K562 (cell line): ENCODE data around the gene CYB5RL. TPM values are rescaled to one million over a fixed set of nuclear protein-coding genes. Genes with fewer than 3 reads are reported as not detected.

Experiments used
- ATAC-seq: fragments of 200-7000 bp; cut with Tn5 transposase; 3 replicates; pipeline ENCODE4 v1.9.1; 2020; ENCODE audit warnings: moderate library complexity
- BruUV-seq: library from RNA; stranded (reverse); fragments of 400-500 nt; replicated peaks from 2 replicates; lab custom pipeline; 2021; lab: Mats Ljungman, UMichigan
- CTCF ChIA-PET: fragments of 300-600 bp; formaldehyde crosslinking; extraction: SDS; loops from one replicate; lab custom pipeline; 2021; ENCODE audit warnings: low intra/inter-chr PET ratio; lab: Yijun Ruan, JAX
- POLR2A ChIA-PET: fragments of 300-600, 350-650 bp; sonication (Branson Sonifier 250); formaldehyde crosslinking; extraction: SDS; loops from one replicate; lab custom pipeline; 2021; ENCODE audit warnings: antibody characterized with exemption, inconsistent platforms; lab: Yijun Ruan, JAX
- DNase-seq, 4 experiments: peaks; one replicate each; pipeline versions ENCODE4 v3.0.0 to v3.0.0-alpha.2; 2011 to 2018; ENCODE audit warnings: low spot score in 3 of 4, mixed read lengths in 3 of 4; ENCODE audit errors: extremely low read depth in 1 of 4
- FAIRE-seq: peaks from 2 replicates; lab custom pipeline; 2011; peaks lifted over from hg19 to GRCh38; lab: Jason Lieb, UNC
- H2AFZ ChIP-seq: 2 replicates; pipeline ENCODE4 v1.6.0; 2011; ENCODE audit warnings: low read depth, low read length, control low read depth, inconsistent platforms
- H3K27ac ChIP-seq: fragments of 200-600 bp; 3 replicates; pipeline ENCODE4 v1.8.0; 2011; ENCODE audit warnings: low read depth, mild to moderate bottlenecking, control low read depth, inconsistent platforms, low read length, moderate library complexity, mixed read lengths; ENCODE audit errors: extremely low read depth
- H3K27me3 ChIP-seq, 2 experiments: fragments of 300-600 bp in 1 of 2; 2 replicates in 1 of 2; 3 replicates in 1 of 2; pipeline versions ENCODE4 v1.6.0 to v1.8.0; 2011; ENCODE audit warnings: inconsistent platforms in 2 of 2, low read length in 2 of 2, mild to moderate bottlenecking in 1 of 2, mixed read lengths in 1 of 2, moderate library complexity in 1 of 2; ENCODE audit not compliant: control insufficient read depth in 2 of 2, insufficient read depth in 2 of 2
- H3K36me3 ChIP-seq: fragments of 300-600 bp; 3 replicates; pipeline ENCODE4 v1.8.0; 2011; ENCODE audit warnings: mild to moderate bottlenecking, low read length, inconsistent platforms; ENCODE audit not compliant: control insufficient read depth, insufficient read depth
- H3K4me1 ChIP-seq, 2 experiments: fragments of 200-600 bp in 1 of 2; replicated peaks in 1 of 2; 2 replicates in 1 of 2; 3 replicates in 1 of 2; pipeline versions ENCODE4 v1.5.1 to v1.8.0; 2011; ENCODE audit warnings: inconsistent platforms in 2 of 2, low read length in 2 of 2, mild to moderate bottlenecking in 1 of 2, mixed read lengths in 1 of 2, moderate library complexity in 1 of 2; ENCODE audit not compliant: control insufficient read depth in 2 of 2, insufficient read depth in 2 of 2
- H3K4me2 ChIP-seq: 2 replicates; pipeline ENCODE4 v1.6.1; 2011; ENCODE audit warnings: low read length, control low read depth, inconsistent platforms, mixed read lengths; ENCODE audit not compliant: insufficient read depth
- H3K4me3 ChIP-seq: fragments of 200-600 bp; sonication (generic), shearing (Covaris generic); 2 replicates; pipeline ENCODE4 v1.5.1; 2016; ENCODE audit warnings: control low read depth, inconsistent platforms
- H3K79me2 ChIP-seq: fragments of 200-600 bp; 3 replicates; pipeline ENCODE4 v1.8.0; 2011; ENCODE audit warnings: low read length, inconsistent platforms; ENCODE audit not compliant: control insufficient read depth, insufficient read depth
- H3K9ac ChIP-seq, 2 experiments: 2 replicates each; pipeline versions ENCODE4 v1.6.0 to v1.6.1; 2011; ENCODE audit warnings: low read depth in 2 of 2, low read length in 2 of 2, control low read depth in 1 of 2, inconsistent platforms in 1 of 2, mild to moderate bottlenecking in 1 of 2, mixed read lengths in 1 of 2; ENCODE audit not compliant: insufficient read depth in 1 of 2
- H3K9me1 ChIP-seq: one replicate; pipeline ENCODE4 v1.6.0; 2011; ENCODE audit warnings: inconsistent platforms, mild to moderate bottlenecking, low read length, moderate library complexity; ENCODE audit not compliant: control insufficient read depth, insufficient read depth
- H3K9me3 ChIP-seq: replicated peaks from 2 replicates; pipeline ENCODE4 v1.5.1; 2011; ENCODE audit warnings: low read depth, low read length, inconsistent platforms; ENCODE audit not compliant: control insufficient read depth, insufficient read depth
- H4K20me1 ChIP-seq: replicated peaks from 2 replicates; pipeline ENCODE4 v1.6.1; 2011; ENCODE audit warnings: low read length, inconsistent platforms, mixed read lengths; ENCODE audit not compliant: control insufficient read depth, insufficient read depth
- HMBOX1 ChIP-seq: sonication (generic); IDR thresholded peaks from 2 replicates; pipeline ENCODE4 v1.6.1; 2016
- NFE2L1 ChIP-seq: fragments of 450-650 bp; IDR thresholded peaks from 2 replicates; pipeline ENCODE4 v1.6.1; 2016; ENCODE audit warnings: missing genetic modification characterization, low read depth, mild to moderate bottlenecking, missing compliant biosample characterization, moderate library complexity, borderline replicate concordance
- PHF20 ChIP-seq: fragments of 450-650 bp; IDR thresholded peaks from 2 replicates; pipeline ENCODE4 v1.6.1; 2018; ENCODE audit not compliant: partially characterized antibody
- TAF1 ChIP-seq: IDR thresholded peaks from 2 replicates; pipeline ENCODE4 v1.6.1; 2011; ENCODE audit warnings: mild to moderate bottlenecking, low read length, moderate library complexity; ENCODE audit not compliant: insufficient read depth, control insufficient read depth, severe bottlenecking; ENCODE audit errors: extremely low read depth
- TAF15 ChIP-seq: fragments of 200-400 bp; formaldehyde crosslinking; IDR thresholded peaks from 2 replicates; pipeline ENCODE4 v1.6.1; 2017; ENCODE audit warnings: mild to moderate bottlenecking, low read depth, low read length, moderate library complexity
- ZC3H11A ChIP-seq: IDR thresholded peaks from 2 replicates; pipeline ENCODE4 v1.6.1; 2012; ENCODE audit warnings: low read depth, low read length, improper control_type of control experiment
- ZNF121 ChIP-seq: sonication (generic); formaldehyde crosslinking; conservative IDR thresholded peaks from 2 replicates; pipeline ENCODE4 v1.8.0; 2022; ENCODE audit warnings: missing genetic modification reagents
- ZNF592 ChIP-seq: fragments of 450-650 bp; IDR thresholded peaks from 2 replicates; pipeline ENCODE4 v1.6.1; 2017; ENCODE audit warnings: antibody characterized with exemption, mild to moderate bottlenecking
- WGBS: fragments of 100-300 bp; shearing (Covaris generic); methylation state at CpG from one replicate; pipeline ENCODE4 v1.1.6; 2016; ENCODE audit warnings: low coverage, mixed read lengths; ENCODE audit not compliant: insufficient coverage; ENCODE audit errors: missing lambda C conversion rate; 5-methylcytosine and 5-hydroxymethylcytosine counted together
- in situ Hi-C: fragments of 300-500 bp; cut with MboI; formaldehyde crosslinking; loops from 4 replicates; pipeline ENCODE4 v1.15.0; 2018; ENCODE audit warnings: inconsistent platforms, mixed read lengths
- intact Hi-C: fragments of 100-400 bp; cut with micrococcal nuclease; formaldehyde crosslinking; loops from 2 replicates; pipeline ENCODE4 v1.14.2; 2022
- polyA plus RNA-seq, 8 experiments: library from polyadenylated mRNA; depleted of rRNA in 4 of 8; stranded (reverse) in 5 of 8; unstranded in 3 of 8; fragments of >200 nt; fragmentation: Nextera tagmentation in 2 of 8; fragmentation: Illumina TruSeq in 1 of 8; extraction: Ambion mirVana in 2 of 8; extraction: Trizol in 1 of 8; gene quantifications; 2 replicates each; pipeline versions ENCODE4 v1.2.1 to v1.2.3, GENCODE V29; 2011 to 2014; ENCODE audit warnings: inconsistent platforms in 1 of 8, missing spikeins in 1 of 8
- total RNA-seq, 7 experiments: library from RNA; depleted of rRNA in 6 of 7; stranded (reverse); fragments of >200 nt in 6 of 7; fragmentation: Illumina TruSeq in 2 of 7; extraction: Trizol in 2 of 7; gene quantifications; 2 replicates each; pipeline versions ENCODE4 v1.2.1 to v1.2.3, GENCODE V29; 2011 to 2021; ENCODE audit warnings: low replicate concordance in 1 of 7
- TF ChIP-seq, protein P1 (sequence below): sonication (generic); formaldehyde crosslinking; IDR thresholded peaks from 2 replicates; pipeline ENCODE4 v1.8.0; 2023; ENCODE audit warnings: mild to moderate bottlenecking, missing genetic modification reagents

Gene CYB5RL
- total and polyA plus RNA-seq, 9 of the 15 experiments (the other 6 are each of a cell fraction or from before 2014, with no cell fraction given): 7.9 to 18.0 (median 11.2) TPM

- H2AFZ ChIP-seq: no peak overlapping the region
- H3K9me1 ChIP-seq: no peaks in the 10 kb centered on the region
- BruUV-seq: no TSS peak
- CTCF ChIA-PET: no interaction called here
- no peak overlapping the region for H3K9ac ChIP-seq
- TF ChIP-seq TAF1: no peak
- TF ChIP-seq NFE2L1 (tag): no peak
- TF ChIP-seq ZNF121 (CRISPR knock-in tag): no peak
- no peak for TF ChIP-seq ZNF592
- TF ChIP-seq, protein P1, sequence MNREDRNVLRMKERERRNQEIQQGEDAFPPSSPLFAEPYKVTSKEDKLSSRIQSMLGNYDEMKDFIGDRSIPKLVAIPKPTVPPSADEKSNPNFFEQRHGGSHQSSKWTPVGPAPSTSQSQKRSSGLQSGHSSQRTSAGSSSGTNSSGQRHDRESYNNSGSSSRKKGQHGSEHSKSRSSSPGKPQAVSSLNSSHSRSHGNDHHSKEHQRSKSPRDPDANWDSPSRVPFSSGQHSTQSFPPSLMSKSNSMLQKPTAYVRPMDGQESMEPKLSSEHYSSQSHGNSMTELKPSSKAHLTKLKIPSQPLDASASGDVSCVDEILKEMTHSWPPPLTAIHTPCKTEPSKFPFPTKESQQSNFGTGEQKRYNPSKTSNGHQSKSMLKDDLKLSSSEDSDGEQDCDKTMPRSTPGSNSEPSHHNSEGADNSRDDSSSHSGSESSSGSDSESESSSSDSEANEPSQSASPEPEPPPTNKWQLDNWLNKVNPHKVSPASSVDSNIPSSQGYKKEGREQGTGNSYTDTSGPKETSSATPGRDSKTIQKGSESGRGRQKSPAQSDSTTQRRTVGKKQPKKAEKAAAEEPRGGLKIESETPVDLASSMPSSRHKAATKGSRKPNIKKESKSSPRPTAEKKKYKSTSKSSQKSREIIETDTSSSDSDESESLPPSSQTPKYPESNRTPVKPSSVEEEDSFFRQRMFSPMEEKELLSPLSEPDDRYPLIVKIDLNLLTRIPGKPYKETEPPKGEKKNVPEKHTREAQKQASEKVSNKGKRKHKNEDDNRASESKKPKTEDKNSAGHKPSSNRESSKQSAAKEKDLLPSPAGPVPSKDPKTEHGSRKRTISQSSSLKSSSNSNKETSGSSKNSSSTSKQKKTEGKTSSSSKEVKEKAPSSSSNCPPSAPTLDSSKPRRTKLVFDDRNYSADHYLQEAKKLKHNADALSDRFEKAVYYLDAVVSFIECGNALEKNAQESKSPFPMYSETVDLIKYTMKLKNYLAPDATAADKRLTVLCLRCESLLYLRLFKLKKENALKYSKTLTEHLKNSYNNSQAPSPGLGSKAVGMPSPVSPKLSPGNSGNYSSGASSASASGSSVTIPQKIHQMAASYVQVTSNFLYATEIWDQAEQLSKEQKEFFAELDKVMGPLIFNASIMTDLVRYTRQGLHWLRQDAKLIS (CRISPR knock-in tag): no peak
- TF ChIP-seq HMBOX1: no peak
- TF ChIP-seq ZC3H11A: no peak
- no peak for TF ChIP-seq PHF20
- no peak for TF ChIP-seq TAF15
- no peak overlapping the region for H3K4me2 ChIP-seq
- H3K36me3 ChIP-seq: peaks cover 28% of the 10 kb centered on the region
- FAIRE-seq (no peak), DNase-seq (no peak), ATAC-seq (no peak)
- whole genome bisulfite sequencing: 61% methylated on average over 1 of the region's 1 CpG
- no peaks in the 10 kb centered on the region for H3K27me3 ChIP-seq
- H3K27ac ChIP-seq: no peak overlapping the region
- no peaks in the 10 kb centered on the region for H4K20me1 ChIP-seq
- H3K9me3 ChIP-seq: no peaks in the 10 kb centered on the region; the same call in 1 of the 2 replicates
- intact Hi-C loops (no loop called here), in situ Hi-C loops (no loop called here)
- no peaks in the 10 kb centered on the region for H3K4me1 ChIP-seq
- H3K4me3 ChIP-seq: no peak overlapping the region
- POLR2A ChIA-PET: interaction anchor here (0.6 kb wide), 1 partner anchor 66 kb away, joined by 3 read pairs; no protein-coding TSS in a partner anchor
- no peaks in the 10 kb centered on the region for H3K79me2 ChIP-seq
These were observed 11.5 kb downstream of the CYB5RL start for GRCh38 chr1:54188291-54188690.
